ENCODE measurements around the gene KAT5. TPM values are rescaled to one million over a fixed set of nuclear protein-coding genes. Genes with fewer than 3 reads are reported as not detected.

KAT5 gene
- total RNA-seq, 2 donors from 2014 or later, result 38.9 to 45.5 TPM

DNA sequence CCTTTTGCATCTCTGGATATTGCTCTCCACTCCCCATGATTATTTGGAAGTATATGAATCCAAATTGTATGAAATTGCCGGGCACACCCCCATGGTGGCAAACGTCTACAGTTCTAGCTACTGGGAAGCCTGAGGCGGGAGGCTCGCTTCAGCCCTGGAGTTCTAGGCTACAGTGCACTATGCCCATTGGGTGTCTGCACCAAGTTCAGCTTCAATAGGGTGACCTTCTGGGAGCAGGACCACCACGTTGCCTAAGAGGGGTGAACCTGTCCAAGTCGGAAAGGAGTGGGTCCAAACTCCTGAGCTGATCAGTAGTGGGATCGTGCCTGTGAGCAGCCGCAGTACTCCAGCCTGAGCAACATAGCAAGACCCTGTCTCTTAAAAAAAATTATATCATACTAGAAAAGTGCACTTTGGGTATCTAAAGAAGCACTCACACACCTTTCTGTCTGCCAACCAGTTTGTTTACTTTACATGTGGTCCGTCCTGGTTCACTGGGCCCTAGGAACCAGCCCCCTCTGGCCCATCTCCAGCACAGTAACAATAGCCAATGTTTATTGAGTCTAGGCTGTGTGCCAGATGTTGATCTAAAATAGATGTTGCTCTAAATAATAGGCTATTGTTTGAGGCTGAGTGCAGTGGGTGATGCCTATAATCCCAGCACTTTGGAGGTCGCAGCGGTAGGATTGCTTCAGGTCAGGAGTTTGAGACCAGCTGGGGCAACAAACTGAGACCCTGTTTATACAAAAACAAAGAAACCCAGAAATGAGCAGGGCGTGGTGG lies 16.4 kb upstream of the KAT5 start:
- no peak for TF ChIP-seq POLR2A (IDR thresholded peaks at IDR 0.05)
- TF ChIP-seq, protein P1, sequence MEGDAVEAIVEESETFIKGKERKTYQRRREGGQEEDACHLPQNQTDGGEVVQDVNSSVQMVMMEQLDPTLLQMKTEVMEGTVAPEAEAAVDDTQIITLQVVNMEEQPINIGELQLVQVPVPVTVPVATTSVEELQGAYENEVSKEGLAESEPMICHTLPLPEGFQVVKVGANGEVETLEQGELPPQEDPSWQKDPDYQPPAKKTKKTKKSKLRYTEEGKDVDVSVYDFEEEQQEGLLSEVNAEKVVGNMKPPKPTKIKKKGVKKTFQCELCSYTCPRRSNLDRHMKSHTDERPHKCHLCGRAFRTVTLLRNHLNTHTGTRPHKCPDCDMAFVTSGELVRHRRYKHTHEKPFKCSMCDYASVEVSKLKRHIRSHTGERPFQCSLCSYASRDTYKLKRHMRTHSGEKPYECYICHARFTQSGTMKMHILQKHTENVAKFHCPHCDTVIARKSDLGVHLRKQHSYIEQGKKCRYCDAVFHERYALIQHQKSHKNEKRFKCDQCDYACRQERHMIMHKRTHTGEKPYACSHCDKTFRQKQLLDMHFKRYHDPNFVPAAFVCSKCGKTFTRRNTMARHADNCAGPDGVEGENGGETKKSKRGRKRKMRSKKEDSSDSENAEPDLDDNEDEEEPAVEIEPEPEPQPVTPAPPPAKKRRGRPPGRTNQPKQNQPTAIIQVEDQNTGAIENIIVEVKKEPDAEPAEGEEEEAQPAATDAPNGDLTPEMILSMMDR (IDR thresholded peaks at IDR 0.05), result no peak
- Histone ChIP-seq H3K4me3 (no peak overlapping the region), H3K36me3 (replicated peaks in 1 of 2; ENCODE audit: insufficient read depth in 1 of 2, low read depth in 2 of 2) (no peaks in the 10 kb centered on the region), H3K27ac (peak overlapping the region in 3 of 4 donors; percentile 6 to 44 (median 30)), H3K9me3 (no peaks in the 10 kb centered on the region), H3K27me3 (no peaks in the 10 kb centered on the region), H3K4me1 (peaks cover 13% of the 10 kb centered on the region)
- intact Hi-C loops (cut with DNase I), result no loop called here
- DNase-seq (peak; percentile 64 to 83 (median 81)), ATAC-seq (peak; percentile 76)
- WGBS, 2 donors, result 48 to 63% methylated on average over 11 to 12 of the region's 12 CpGs

- no peak overlapping the region for H3K27ac ChIP-seq
- peaks cover 13% of the 10 kb centered on the region for H3K4me1 ChIP-seq
- TF ChIP-seq, protein P1 (IDR thresholded peaks at IDR 0.05), result no peak
- TF ChIP-seq POLR2A (IDR thresholded peaks at IDR 0.05), result no peak
- H3K27me3 ChIP-seq, result no peaks in the 10 kb centered on the region
- no peak for DNase-seq
- H3K9me3 ChIP-seq, result no peaks in the 10 kb centered on the region
- no peaks in the 10 kb centered on the region for H3K36me3 ChIP-seq (replicated peaks in 1 of 2; ENCODE audit: insufficient read depth in 1 of 2, low read depth in 2 of 2)
- H3K4me3 ChIP-seq, result no peak overlapping the region
- no peak for ATAC-seq
- intact Hi-C loops (cut with DNase I), result no loop called here
- 79 to 82% methylated on average over 5 of the region's 5 CpGs for WGBS, 2 donors
Measured at GRCh38 chr11:65696802-65697552, 15.1 kb upstream of the KAT5 start.

GRCh38 chr11:65698205-65698604 lies 13.8 kb upstream of the KAT5 start:
- Histone ChIP-seq H3K36me3 (replicated peaks in 1 of 2; ENCODE audit: insufficient read depth in 1 of 2, low read depth in 2 of 2) (no peaks in the 10 kb centered on the region), H3K4me3 (no peak overlapping the region), H3K9me3 (no peaks in the 10 kb centered on the region), H3K4me1 (peaks cover 13% of the 10 kb centered on the region), H3K27ac (no peak overlapping the region), H3K27me3 (no peaks in the 10 kb centered on the region)
- ATAC-seq, result peak; percentile 35
- 21 to 71% methylated on average over 8 of the region's 8 CpGs for WGBS, 2 donors
- intact Hi-C loops (cut with DNase I), result no loop called here
- DNase-seq, result no peak
- TF ChIP-seq, protein P1 (IDR thresholded peaks at IDR 0.05), result no peak
- no peak for TF ChIP-seq POLR2A (IDR thresholded peaks at IDR 0.05)

DNA sequence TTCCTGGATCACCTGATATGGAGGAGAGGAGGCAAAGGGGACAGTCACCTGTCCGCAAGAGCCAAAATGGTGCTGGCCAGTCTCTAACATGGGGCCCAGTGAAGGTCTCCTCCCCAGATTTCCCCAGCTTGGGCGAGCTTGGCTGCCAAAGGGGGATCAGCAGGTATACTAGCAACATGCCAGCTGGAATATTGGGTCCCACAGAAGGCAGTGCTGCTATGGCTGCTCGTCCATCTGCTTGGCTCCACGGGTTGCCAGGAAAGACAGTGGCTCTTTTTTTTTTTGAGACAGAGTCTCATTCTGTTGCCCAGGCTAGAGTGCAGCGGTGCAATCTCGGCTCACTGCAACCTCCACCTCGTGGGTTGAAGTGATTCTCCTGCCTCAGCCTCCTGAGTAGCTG lies 12.7 kb upstream of the KAT5 start:
- DNase-seq (no peak), ATAC-seq (no peak)
- Histone ChIP-seq H3K9me3 (no peaks in the 10 kb centered on the region), H3K27me3 (no peaks in the 10 kb centered on the region), H3K27ac (no peak overlapping the region), H3K4me1 (peaks cover 13% of the 10 kb centered on the region), H3K4me3 (no peak overlapping the region), H3K36me3 (replicated peaks in 1 of 2; ENCODE audit: insufficient read depth in 1 of 2, low read depth in 2 of 2) (no peaks in the 10 kb centered on the region)
- intact Hi-C loops (cut with DNase I), result no loop called here
- WGBS, 2 donors, result 59 to 80% methylated on average over 7 of the region's 7 CpGs
- TF ChIP-seq, protein P1 (IDR thresholded peaks at IDR 0.05), result no peak
- TF ChIP-seq POLR2A (IDR thresholded peaks at IDR 0.05), result no peak

Measured in body of pancreas (tissue), 4 donors.